H9 (cell line): ENCODE data around the gene TFCP2. TPM values are rescaled to one million over a fixed set of nuclear protein-coding genes. Genes with fewer than 3 reads are reported as not detected.

Experiments used
- DNase-seq: peaks from one replicate; pipeline ENCODE4 v3.0.0-alpha.2; 2017
- H2AFZ ChIP-seq: one replicate; pipeline ENCODE4 v1.6.1; 2013; ENCODE audit warnings: mild to moderate bottlenecking, low read length, control low read depth, moderate library complexity
- H2AK5ac ChIP-seq: 2 replicates; pipeline ENCODE4 v1.6.1; 2013; ENCODE audit warnings: low read length, control low read depth, mixed read lengths; ENCODE audit not compliant: insufficient read length
- H2BK120ac ChIP-seq: one replicate; pipeline ENCODE4 v1.6.1; 2013; ENCODE audit warnings: low read depth, mild to moderate bottlenecking, low read length, control low read depth, inconsistent platforms; ENCODE audit not compliant: poor library complexity, severe bottlenecking
- H2BK12ac ChIP-seq: 2 replicates; pipeline ENCODE4 v1.6.1; 2013; ENCODE audit warnings: low read length, control low read depth, mixed read lengths, low read depth; ENCODE audit not compliant: insufficient read length
- H2BK15ac ChIP-seq: 2 replicates; pipeline ENCODE4 v1.6.1; 2013; ENCODE audit warnings: low read depth, low read length, control low read depth
- H2BK20ac ChIP-seq: one replicate; pipeline ENCODE4 v1.6.1; 2013; ENCODE audit warnings: low read depth, mild to moderate bottlenecking, low read length, control low read depth, inconsistent platforms; ENCODE audit not compliant: poor library complexity, severe bottlenecking
- H2BK5ac ChIP-seq: 2 replicates; pipeline ENCODE4 v1.6.1; 2013; ENCODE audit warnings: low read length, control low read depth, mixed read lengths; ENCODE audit not compliant: insufficient read length
- H3K14ac ChIP-seq: 2 replicates; pipeline ENCODE4 v1.6.1; 2013; ENCODE audit warnings: low read length, control low read depth; ENCODE audit not compliant: insufficient read depth
- H3K18ac ChIP-seq: 2 replicates; pipeline ENCODE4 v1.6.1; 2013; ENCODE audit warnings: low read depth, mild to moderate bottlenecking, mixed read lengths, low read length, control low read depth; ENCODE audit not compliant: insufficient read length
- H3K23ac ChIP-seq: 2 replicates; pipeline ENCODE4 v1.6.1; 2013; ENCODE audit warnings: low read length, control low read depth, mixed read lengths, low read depth; ENCODE audit not compliant: insufficient read length
- H3K23me2 ChIP-seq: 2 replicates; pipeline ENCODE4 v1.6.1; 2013; ENCODE audit warnings: low read depth, mild to moderate bottlenecking, mixed read lengths, low read length, control low read depth; ENCODE audit not compliant: insufficient read length, poor library complexity, severe bottlenecking
- H3K27ac ChIP-seq: 2 replicates; pipeline ENCODE4 v1.5.1; 2013; ENCODE audit warnings: low read length, control low read depth, mixed read lengths, low read depth; ENCODE audit not compliant: insufficient read length
- H3K27me3 ChIP-seq: 2 replicates; pipeline ENCODE4 v1.6.1; 2013; ENCODE audit warnings: low read length, control low read depth, inconsistent platforms; ENCODE audit not compliant: insufficient read depth
- H3K4ac ChIP-seq: 2 replicates; pipeline ENCODE4 v1.6.1; 2013; ENCODE audit warnings: low read depth, mild to moderate bottlenecking, control low read depth, inconsistent platforms, low read length, moderate library complexity
- H3K4me1 ChIP-seq: 2 replicates; pipeline ENCODE4 v1.6.1; 2013; ENCODE audit warnings: low read length, control low read depth, inconsistent platforms; ENCODE audit not compliant: insufficient read depth
- H3K4me2 ChIP-seq: 2 replicates; pipeline ENCODE4 v1.6.1; 2013; ENCODE audit warnings: low read length, control low read depth, mixed read lengths; ENCODE audit not compliant: insufficient read length, insufficient read depth
- H3K56ac ChIP-seq: 2 replicates; pipeline ENCODE4 v1.6.1; 2013; ENCODE audit warnings: low read depth, mild to moderate bottlenecking, mixed read lengths, low read length, control low read depth; ENCODE audit not compliant: insufficient read length
- H3K79me1 ChIP-seq: 2 replicates; pipeline ENCODE4 v1.6.1; 2013; ENCODE audit warnings: low read depth, mild to moderate bottlenecking, moderate library complexity, low read length, control low read depth, inconsistent platforms; ENCODE audit not compliant: insufficient read depth, poor library complexity, severe bottlenecking
- H3K79me2 ChIP-seq: 2 replicates; pipeline ENCODE4 v1.6.1; 2013; ENCODE audit warnings: low read length, control low read depth, inconsistent platforms; ENCODE audit not compliant: insufficient read depth
- H3K9ac ChIP-seq: 2 replicates; pipeline ENCODE4 v1.6.1; 2013; ENCODE audit warnings: low read length, control low read depth, mixed read lengths; ENCODE audit not compliant: insufficient read length; ENCODE audit errors: extremely low read depth
- H3K9me3 ChIP-seq: one replicate; pipeline ENCODE4 v1.6.1; 2013; ENCODE audit warnings: low read depth, low read length, inconsistent platforms; ENCODE audit not compliant: control insufficient read depth
- H3T11ph ChIP-seq: one replicate; pipeline ENCODE4 v1.6.1; 2013; ENCODE audit warnings: mild to moderate bottlenecking, low read length, control low read depth, inconsistent platforms
- H4K20me1 ChIP-seq: one replicate; pipeline ENCODE4 v1.6.1; 2013; ENCODE audit not compliant: control insufficient read depth, insufficient read length, insufficient read depth
- H4K5ac ChIP-seq: 2 replicates; pipeline ENCODE4 v1.6.1; 2013; ENCODE audit warnings: low read depth, mild to moderate bottlenecking, mixed read lengths, low read length, control low read depth; ENCODE audit not compliant: insufficient read length
- H4K8ac ChIP-seq: replicated peaks from 2 replicates; pipeline ENCODE4 v1.6.1; 2013; ENCODE audit warnings: low read length, control low read depth, mixed read lengths, low read depth; ENCODE audit not compliant: insufficient read length
- H4K91ac ChIP-seq: 2 replicates; pipeline ENCODE4 v1.6.1; 2013; ENCODE audit warnings: low read depth, mild to moderate bottlenecking, moderate library complexity, mixed read lengths, low read length, control low read depth; ENCODE audit not compliant: insufficient read length
- H3K27ac Mint-ChIP-seq, 3 experiments: 2 replicates in 2 of 3; 3 replicates in 1 of 3; pipeline ENCODE4 v1.8.0; 2020 to 2021; ENCODE audit warnings: mixed read lengths in 3 of 3, mild to moderate bottlenecking in 1 of 3, moderate library complexity in 1 of 3
- H3K27me3 Mint-ChIP-seq: 2 replicates; pipeline ENCODE4 v1.8.0; 2021; ENCODE audit warnings: low read depth, mild to moderate bottlenecking, moderate library complexity, mixed read lengths
- H3K36me3 Mint-ChIP-seq, 3 experiments: 2 replicates in 2 of 3; 3 replicates in 1 of 3; pipeline ENCODE4 v1.8.0; 2020 to 2021; ENCODE audit warnings: low read depth in 3 of 3, mixed read lengths in 3 of 3; ENCODE audit not compliant: insufficient read depth in 1 of 3
- H3K4me1 Mint-ChIP-seq, 2 experiments: 2 replicates each; pipeline ENCODE4 v1.8.0; 2020; ENCODE audit warnings: mixed read lengths in 2 of 2
- H3K4me3 Mint-ChIP-seq, 2 experiments: 2 replicates in 1 of 2; 3 replicates in 1 of 2; pipeline ENCODE4 v1.8.0; 2020 to 2021; ENCODE audit warnings: mild to moderate bottlenecking in 2 of 2, mixed read lengths in 2 of 2, moderate library complexity in 1 of 2
- H3K9me3 Mint-ChIP-seq, 2 experiments: 2 replicates in 1 of 2; 3 replicates in 1 of 2; pipeline ENCODE4 v1.8.0; 2020; ENCODE audit warnings: mild to moderate bottlenecking in 2 of 2, mixed read lengths in 2 of 2, moderate library complexity in 1 of 2
- WGBS: extraction: QIAGEN DNeasy Blood & Tissue Kit; methylation state at CpG from one replicate; pipeline ENCODE4 v1.1.7; 2013; ENCODE audit warnings: missing lambda C conversion rate, low lambda C conversion rate, mixed read lengths; ENCODE audit not compliant: insufficient read length; ENCODE audit errors: extremely low coverage; 5-methylcytosine and 5-hydroxymethylcytosine counted together
- total RNA-seq: library from RNA; stranded (reverse); gene quantifications from 2 replicates; pipeline ENCODE4 v1.2.1, GENCODE V29; 2021
- TF ChIP-seq, protein P1 (sequence below): fragments of 200-600 bp; sonication (generic); conservative IDR thresholded peaks from 3 replicates; pipeline ENCODE4 v1.8.0; 2021; ENCODE audit warnings: antibody characterized with exemption, mild to moderate bottlenecking

Gene TFCP2
- total RNA-seq, 1 experiment from 2014 or later: 27.1 TPM

DNA sequence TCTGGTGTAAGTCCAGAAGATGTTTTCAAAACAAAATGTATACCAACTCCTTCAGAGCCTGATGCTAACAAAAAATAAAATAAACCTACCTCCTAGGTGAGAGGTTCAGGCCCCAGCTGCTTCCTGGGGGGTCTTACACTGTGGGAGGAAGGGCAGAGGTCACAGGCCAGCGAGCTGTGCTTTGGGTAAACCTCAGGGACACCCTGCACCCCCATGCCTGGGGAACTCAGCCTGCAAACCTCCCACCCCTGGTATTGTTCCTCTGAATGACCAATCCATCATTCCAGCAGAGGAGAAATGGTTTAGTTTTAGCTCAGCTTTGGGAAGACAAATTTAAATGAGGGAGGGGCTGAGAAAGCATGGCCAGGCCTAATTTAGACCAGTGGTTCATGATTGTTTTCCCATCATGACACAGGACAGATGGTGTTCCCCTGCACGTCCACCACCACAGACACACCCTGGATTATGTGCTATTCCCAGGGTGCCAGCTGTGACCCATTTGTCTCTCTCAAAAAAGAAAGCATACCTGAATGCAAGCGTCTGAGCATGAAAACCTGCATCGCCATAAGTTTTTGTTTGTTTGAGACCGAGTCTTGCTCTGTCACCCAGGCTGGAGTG lies 14.5 kb upstream of the TFCP2 start:
- H3T11ph ChIP-seq: no peak overlapping the region
- H4K91ac ChIP-seq: no peak overlapping the region
- H3K9ac ChIP-seq: no peak overlapping the region
- H3K9me3 Mint-ChIP-seq: no peaks in the 10 kb centered on the region
- no peaks in the 10 kb centered on the region for H3K4me1 ChIP-seq
- H3K36me3 Mint-ChIP-seq: peaks cover 0 to 10% (median 3%) of the 10 kb centered on the region in 3 experiments; a peak in 2 of 7 replicates
- no peak overlapping the region for H4K8ac ChIP-seq
- TF ChIP-seq, protein P1, sequence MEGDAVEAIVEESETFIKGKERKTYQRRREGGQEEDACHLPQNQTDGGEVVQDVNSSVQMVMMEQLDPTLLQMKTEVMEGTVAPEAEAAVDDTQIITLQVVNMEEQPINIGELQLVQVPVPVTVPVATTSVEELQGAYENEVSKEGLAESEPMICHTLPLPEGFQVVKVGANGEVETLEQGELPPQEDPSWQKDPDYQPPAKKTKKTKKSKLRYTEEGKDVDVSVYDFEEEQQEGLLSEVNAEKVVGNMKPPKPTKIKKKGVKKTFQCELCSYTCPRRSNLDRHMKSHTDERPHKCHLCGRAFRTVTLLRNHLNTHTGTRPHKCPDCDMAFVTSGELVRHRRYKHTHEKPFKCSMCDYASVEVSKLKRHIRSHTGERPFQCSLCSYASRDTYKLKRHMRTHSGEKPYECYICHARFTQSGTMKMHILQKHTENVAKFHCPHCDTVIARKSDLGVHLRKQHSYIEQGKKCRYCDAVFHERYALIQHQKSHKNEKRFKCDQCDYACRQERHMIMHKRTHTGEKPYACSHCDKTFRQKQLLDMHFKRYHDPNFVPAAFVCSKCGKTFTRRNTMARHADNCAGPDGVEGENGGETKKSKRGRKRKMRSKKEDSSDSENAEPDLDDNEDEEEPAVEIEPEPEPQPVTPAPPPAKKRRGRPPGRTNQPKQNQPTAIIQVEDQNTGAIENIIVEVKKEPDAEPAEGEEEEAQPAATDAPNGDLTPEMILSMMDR: no peak
- H2BK20ac ChIP-seq: no peak overlapping the region
- no peak for DNase-seq
- H4K20me1 ChIP-seq: no peaks in the 10 kb centered on the region
- H2AK5ac ChIP-seq: no peak overlapping the region
- H2AFZ ChIP-seq: no peak overlapping the region
- no peak overlapping the region for H3K56ac ChIP-seq
- H2BK15ac ChIP-seq: no peak overlapping the region
- H3K4me3 Mint-ChIP-seq: no peak overlapping the region
- no peak overlapping the region for H3K14ac ChIP-seq
- H3K27me3 Mint-ChIP-seq: peaks cover 15% of the 10 kb centered on the region
- no peak overlapping the region for H3K27ac ChIP-seq
- no peaks in the 10 kb centered on the region; the same call in 1 of the 2 replicates for H3K27me3 ChIP-seq
- no peaks in the 10 kb centered on the region for H3K79me1 ChIP-seq
- H3K9me3 ChIP-seq: no peaks in the 10 kb centered on the region
- H3K4ac ChIP-seq: no peak overlapping the region
- no peak overlapping the region for H3K4me2 ChIP-seq
- H3K18ac ChIP-seq: no peak overlapping the region
- H2BK5ac ChIP-seq: no peak overlapping the region
- no peaks in the 10 kb centered on the region for H3K79me2 ChIP-seq
- no peak overlapping the region for H2BK120ac ChIP-seq
- peak overlapping the region in 1 of 3 experiments; percentile 80; a peak in 2 of 7 replicates for H3K27ac Mint-ChIP-seq
- no peak overlapping the region for H2BK12ac ChIP-seq
- peaks cover 10 to 17% of the 10 kb centered on the region in 2 experiments for H3K4me1 Mint-ChIP-seq
- H3K23me2 ChIP-seq: no peaks in the 10 kb centered on the region
- no peak overlapping the region for H3K23ac ChIP-seq
- no peak overlapping the region for H4K5ac ChIP-seq
- WGBS: no CpG with 5 or more reads among the region's 5 CpGs
